Stimulated activated CD4-positive, alpha-beta T cell treated with anti-CD3 and anti-CD28 coated beads, Interleukin-2, amount 100 ng/mL, for 4 hours (primary cell): ENCODE measurements around the gene ZC3H13.
"Not testable (repeated sequence)": the region's sequence is repeated elsewhere in the genome, so short reads cannot be mapped to it uniquely, and the experiment has no call there.

Experiments used
- DNase-seq: peaks from one replicate; pipeline ENCODE4 v3.0.0-alpha.2; 2020; ENCODE audit warnings: low read depth

Gene ZC3H13

GRCh38 chr13:46010148-46010547 lies 42.4 kb downstream of the ZC3H13 start:
- no peak for DNase-seq

- no peak for DNase-seq
Observed at GRCh38 chr13:46008631-46009030, 43.9 kb downstream of the ZC3H13 start.

- no peak for DNase-seq
Observed at GRCh38 chr13:46006688-46007452, 45.7 kb downstream of the ZC3H13 start.

GRCh38 chr13:46004491-46004890 lies 48.1 kb downstream of the ZC3H13 start:
- DNase-seq = no peak

GRCh38 chr13:45996631-45997030 lies 55.9 kb downstream of the ZC3H13 start:
- no peak for DNase-seq

GRCh38 chr13:45995245-45995644 lies 57.3 kb downstream of the ZC3H13 start:
- no peak for DNase-seq

- no peak for DNase-seq
Observed at GRCh38 chr13:45994752-45995151, 57.8 kb downstream of the ZC3H13 start.

- no peak for DNase-seq
Observed at GRCh38 chr13:45989607-45990006, 62.9 kb downstream of the ZC3H13 start.

- DNase-seq = not testable (repeated sequence)
Observed at GRCh38 chr13:45981127-45981526, 71.4 kb downstream of the ZC3H13 start.

- no peak for DNase-seq
Observed at GRCh38 chr13:45975337-45975736, 77.2 kb downstream of the ZC3H13 start.

- DNase-seq = no peak
Observed at GRCh38 chr13:45974500-45974899, 78.0 kb downstream of the ZC3H13 start.

- no peak for DNase-seq
Observed at GRCh38 chr13:45967589-45967988, 85.0 kb downstream of the ZC3H13 start.

- no peak for DNase-seq
Observed at GRCh38 chr13:45966715-45967114, 85.8 kb downstream of the ZC3H13 start.

GRCh38 chr13:45961468-45961867 lies 91.1 kb downstream of the ZC3H13 start:
- DNase-seq = no peak

- no peak for DNase-seq
Observed at GRCh38 chr13:45954836-45955800, 97.4 kb downstream of the ZC3H13 start.

GRCh38 chr13:45953082-45953481 lies 99.5 kb downstream of the ZC3H13 start:
- no peak for DNase-seq

GRCh38 chr13:45951724-45952123 lies 100.8 kb downstream of the ZC3H13 start:
- DNase-seq = no peak

GRCh38 chr13:45951166-45951565 lies 101.4 kb downstream of the ZC3H13 start:
- DNase-seq = no peak

- no peak for DNase-seq
Observed at GRCh38 chr13:45950386-45951000, 102.1 kb downstream of the ZC3H13 start.

GRCh38 chr13:45949161-45949560 lies 103.4 kb downstream of the ZC3H13 start:
- no peak for DNase-seq

- no peak for DNase-seq
Observed at GRCh38 chr13:45943965-45944364, 108.6 kb downstream of the ZC3H13 start.

GRCh38 chr13:45943120-45943519 lies 109.4 kb downstream of the ZC3H13 start:
- no peak for DNase-seq

GRCh38 chr13:45941261-45941660 lies 111.3 kb downstream of the ZC3H13 start:
- no peak for DNase-seq
